Cerebellar nuclear complex (tissue), 1 donor: Measurements from ENCODE around the gene ARHGAP10.
A peak's percentile ranks its signal among the peaks of the same experiment; 100 is the strongest.

Experiments
- DNase-seq, 2 experiments: peaks; one replicate each; lab custom pipeline; 2025; lab: John Stamatoyannopoulos, UW

Gene ARHGAP10, protein sequence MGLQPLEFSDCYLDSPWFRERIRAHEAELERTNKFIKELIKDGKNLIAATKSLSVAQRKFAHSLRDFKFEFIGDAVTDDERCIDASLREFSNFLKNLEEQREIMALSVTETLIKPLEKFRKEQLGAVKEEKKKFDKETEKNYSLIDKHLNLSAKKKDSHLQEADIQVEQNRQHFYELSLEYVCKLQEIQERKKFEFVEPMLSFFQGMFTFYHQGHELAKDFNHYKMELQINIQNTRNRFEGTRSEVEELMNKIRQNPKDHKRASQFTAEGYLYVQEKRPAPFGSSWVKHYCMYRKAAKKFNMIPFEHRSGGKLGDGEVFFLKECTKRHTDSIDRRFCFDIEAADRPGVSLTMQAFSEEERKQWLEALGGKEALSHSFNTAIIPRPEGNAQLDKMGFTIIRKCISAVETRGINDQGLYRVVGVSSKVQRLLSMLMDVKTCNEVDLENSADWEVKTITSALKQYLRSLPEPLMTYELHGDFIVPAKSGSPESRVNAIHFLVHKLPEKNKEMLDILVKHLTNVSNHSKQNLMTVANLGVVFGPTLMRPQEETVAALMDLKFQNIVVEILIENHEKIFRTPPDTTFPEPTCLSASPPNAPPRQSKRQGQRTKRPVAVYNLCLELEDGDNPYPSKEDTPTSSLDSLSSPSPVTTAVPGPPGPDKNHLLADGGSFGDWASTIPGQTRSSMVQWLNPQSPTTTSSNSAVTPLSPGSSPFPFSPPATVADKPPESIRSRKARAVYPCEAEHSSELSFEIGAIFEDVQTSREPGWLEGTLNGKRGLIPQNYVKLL

DNA sequence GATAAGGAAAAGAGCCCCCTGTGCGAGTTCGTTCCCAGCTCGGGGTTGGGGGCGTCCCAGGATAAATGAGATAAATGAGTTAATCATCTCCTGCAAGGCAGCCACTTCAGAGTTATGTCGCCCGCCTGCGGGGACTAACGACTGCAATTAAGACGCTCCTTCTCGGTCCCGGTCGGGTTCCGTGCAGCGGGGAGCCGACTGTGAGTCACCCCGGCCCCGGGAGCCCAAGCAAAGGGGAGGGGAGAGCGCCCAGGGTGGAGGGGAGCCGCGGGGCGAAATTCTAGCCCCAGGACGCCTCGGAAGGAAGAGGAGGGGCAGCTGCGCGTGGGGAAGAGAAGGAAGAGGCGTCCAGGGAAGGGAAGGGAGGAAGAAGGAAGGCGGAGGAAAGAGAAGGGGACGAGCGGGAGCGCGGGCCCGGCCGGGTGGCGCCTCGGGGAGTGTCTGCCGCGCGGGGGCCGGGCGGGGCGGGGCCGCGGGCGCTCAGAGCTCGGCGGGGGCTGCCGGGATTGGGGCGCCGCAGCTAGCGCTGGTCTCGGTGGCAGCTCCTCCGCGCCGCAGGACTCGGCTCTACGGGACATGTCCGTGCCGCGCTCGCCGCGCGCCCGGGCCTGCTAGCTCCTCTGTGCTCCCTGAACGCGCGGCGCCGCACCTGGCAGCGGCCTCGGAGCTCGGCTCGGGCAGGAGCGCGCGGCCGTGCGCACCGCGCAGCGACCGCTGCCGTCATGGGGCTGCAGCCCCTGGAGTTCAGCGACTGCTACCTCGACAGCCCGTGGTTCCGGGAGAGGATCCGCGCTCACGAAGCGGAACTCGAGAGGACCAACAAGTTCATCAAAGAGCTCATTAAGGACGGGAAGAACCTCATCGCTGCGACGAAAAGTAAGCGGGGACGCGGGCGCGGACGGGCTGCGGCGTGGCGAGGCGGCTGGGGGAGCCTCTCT, at the start of gene ARHGAP10:
Gene ARHGAP10, plus strand, starts transcription at position 509 of the 938 bp plus-strand sequence. Its CDS starts 214 bp downstream, at position 723.
- no peak for DNase-seq

DNA sequence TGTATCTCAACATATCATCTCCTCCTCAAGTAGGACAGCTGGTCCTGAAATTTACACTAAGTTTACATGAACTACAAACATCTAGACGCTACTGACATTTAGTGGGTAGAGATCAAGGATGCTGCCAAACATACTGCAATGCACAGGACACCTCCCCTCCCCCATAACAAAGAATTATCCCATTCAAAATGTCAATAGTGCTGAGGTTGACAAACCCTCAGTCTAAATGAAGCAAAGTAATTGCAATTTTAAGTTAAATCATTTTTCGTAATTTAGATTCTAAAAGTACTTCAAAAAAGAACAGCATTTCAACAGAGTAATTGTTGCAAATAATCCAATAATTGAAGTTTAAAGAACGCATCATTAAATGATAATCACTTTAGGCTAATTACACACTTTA, 49.1 kb upstream of the ARHGAP10 start:
- no peak for DNase-seq

DNA sequence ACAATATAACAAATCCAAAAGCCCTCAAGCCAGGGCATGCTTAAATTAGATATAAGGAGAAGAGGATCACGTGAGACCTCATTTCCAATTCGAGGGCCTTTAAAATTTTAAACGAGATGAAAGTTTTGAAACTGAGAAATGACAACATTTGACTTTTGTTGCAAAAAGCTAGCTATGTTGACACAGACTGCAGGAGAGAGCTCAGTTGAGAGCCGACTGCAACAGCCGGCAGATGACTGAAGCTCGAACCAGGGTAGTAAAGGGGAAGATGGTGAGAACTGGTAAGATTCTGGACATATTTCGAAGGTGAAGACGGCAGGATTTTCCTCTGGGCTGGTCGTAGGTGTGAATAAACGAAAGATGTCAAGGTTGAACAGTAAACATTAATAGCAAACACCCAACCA, 48.7 kb upstream of the ARHGAP10 start:
- no peak for DNase-seq

DNA sequence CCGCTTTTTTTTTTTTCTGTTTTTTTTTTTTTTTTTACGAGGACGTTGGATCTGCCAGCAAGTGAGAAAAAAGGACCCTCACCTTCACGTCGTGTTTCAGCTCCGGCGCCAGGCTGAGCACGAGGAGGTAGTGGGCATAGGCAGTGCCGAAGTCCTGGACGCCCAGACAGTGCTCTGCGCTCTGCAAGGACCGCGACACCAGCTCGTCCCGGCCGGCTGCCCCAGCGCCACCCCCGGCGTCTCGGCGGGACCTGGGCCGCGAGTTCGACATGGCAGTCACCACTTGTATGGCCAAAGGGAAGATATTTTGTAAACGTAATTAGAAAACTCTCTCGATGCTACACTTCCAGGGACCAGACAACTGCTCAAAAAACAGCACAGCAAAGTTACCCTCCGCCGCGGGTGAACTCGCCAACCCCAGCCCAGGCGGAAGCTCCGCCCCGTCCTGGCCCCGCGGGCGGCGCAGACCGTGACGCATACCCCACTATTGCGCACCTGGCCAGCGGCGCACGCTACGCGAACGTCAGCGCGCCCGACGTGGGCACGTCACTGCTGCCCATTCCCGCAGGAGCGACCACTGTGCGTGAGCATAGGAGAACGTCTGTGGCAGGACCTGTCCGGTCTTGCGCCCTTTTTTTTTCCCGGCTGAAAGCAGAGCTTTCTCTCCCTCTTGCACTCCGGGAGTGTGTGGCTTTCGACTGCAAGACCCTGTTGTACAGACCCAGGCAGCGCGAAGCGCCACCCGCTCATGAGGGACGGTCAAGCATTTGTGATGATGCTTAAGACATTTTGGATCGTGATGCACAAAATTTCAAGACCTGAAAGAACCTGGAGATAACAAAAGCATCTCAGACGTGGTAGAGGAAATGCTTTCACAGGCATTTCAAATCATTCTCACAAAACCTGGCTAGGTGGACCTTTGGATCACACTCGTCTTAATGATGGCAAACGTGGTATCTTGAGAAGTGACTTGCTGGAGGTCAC, 47.9 kb upstream of the ARHGAP10 start, which contains the start of gene PRMT9:
Gene PRMT9, minus strand, starts transcription at position 447 of the 984 bp plus-strand sequence. Its CDS starts 176 bp downstream, at position 271.
- peak; percentile 9 to 59 for DNase-seq

DNA sequence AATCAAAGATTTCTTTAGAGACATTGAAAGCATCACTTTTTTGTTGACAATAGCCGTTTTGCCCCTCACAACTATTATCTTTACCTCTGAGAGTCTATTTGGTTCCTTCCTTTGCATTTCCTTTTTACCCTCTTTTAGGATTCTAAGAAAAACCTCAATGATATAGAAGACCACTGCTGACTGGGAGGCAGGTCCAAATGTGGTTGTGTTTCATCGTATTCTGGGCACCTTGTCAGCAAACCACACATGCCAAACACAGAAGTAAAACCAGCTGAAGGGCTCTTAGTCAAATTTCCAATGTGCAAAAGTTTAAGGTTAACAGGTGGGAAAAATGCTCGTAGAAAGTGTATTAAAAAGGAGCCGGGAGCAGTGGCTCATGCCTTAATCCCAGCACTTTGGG, 42.8 kb upstream of the ARHGAP10 start:
- DNase-seq = no peak

DNA sequence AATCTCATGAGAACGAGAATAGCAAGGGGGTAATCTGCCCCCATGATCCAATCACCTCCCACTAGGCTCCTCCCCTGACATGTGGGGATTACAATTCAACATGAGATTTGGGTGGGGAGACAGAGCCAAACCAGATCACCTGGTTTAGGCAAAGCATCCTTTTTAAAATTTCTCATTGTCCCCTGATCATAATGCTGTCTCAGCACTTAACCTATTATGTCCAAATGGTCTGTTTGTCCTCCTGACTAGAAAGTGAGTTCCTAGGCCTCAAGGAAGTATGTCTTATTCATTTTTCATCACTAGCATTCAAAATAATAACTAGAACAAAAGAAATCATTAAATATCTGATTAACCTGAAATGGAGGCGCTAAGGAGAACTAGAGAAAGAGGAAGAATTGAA, 40.1 kb upstream of the ARHGAP10 start:
- no peak for DNase-seq

DNA sequence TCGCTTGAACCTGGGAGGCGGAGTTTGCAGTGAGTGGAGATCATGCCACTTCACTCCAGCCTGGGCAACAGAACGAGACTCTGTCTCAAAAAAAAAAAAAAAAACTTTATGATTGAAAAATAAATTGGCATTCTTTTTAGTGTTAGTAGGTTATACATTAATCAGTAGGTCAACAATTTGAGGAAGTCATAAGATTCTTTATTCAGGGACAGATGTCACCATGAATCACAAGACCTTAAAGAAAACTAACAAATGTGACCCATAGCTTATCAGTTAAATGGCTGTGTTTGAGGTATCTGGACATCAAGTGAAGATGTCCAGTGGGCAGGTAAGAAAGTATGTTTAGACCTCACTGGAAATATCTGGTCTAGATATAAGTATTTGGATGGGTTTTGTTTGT, 38.7 kb upstream of the ARHGAP10 start:
- DNase-seq = no peak

DNA sequence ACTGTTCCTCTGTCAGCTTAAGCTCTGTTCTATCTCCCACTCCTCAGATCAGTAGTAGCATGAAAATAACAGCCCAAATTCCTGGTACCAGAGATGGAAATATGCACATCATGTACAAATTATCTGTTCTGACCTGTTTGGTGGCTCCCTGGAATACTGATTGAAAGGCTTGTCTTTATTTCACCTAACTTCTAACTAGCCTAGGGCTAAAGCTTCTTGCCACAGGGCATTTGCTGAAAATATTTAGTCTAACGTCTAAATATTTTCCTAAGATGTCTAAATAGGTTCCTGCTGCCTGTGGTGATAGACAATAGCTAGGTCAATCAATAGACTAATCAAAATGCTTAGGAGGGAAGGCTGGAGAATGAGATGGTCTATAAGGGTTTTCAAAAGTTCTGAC, 35.0 kb upstream of the ARHGAP10 start:
- DNase-seq = no peak

DNA sequence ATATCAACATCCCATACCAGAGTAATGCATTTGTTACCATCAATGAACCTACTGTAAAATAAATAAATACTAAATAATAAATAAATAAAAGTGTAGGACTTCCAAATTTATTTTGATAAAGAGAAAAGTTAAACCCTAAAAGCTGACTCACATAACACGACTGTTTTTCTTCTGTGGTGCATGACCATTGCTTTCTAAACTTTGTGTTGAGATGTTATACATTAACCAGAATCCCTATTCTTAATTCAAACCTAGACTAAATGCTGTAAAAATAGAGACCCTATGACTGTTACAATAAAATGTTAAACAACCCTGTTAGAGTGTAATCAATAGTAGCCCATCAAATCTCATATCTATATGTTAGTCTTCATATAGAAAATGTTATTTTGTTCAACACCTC, 27.0 kb upstream of the ARHGAP10 start:
- DNase-seq = no peak

DNA sequence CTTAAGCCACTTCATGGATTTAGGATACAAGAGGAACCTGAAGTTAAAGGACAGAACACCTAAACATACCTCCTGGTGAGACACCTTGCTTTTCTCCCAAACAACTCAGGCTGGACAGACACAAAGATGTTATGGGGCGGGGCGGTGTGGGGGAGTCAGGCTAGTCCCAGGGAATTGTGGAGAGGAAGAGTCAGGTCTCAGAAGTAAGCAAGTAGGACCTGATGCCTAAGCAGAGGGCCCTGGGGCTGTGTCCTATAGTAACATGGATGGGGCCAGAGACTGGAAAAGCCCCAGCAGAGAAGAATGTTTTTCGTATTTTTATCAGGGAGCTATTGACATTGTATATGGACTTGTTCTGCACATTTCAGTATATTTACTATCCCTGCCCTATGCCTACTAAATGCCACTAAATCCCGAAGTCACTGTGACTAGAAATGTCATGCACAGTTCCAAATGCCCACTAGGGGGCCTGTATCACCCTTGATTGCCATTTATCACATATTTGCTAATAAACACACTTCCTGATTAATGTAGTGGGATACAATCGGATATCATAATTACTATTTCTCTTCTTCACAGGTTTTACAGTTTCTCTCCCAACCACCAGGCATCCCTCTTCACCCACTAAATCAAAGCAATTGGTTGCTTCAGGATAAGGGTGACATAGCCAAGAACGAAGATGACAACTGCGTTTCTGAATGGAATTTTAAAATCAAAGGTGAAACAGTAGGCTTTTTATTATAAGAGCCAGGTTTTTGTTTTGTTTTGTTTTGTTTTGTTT, 23.8 kb upstream of the ARHGAP10 start:
- DNase-seq = no peak

DNA sequence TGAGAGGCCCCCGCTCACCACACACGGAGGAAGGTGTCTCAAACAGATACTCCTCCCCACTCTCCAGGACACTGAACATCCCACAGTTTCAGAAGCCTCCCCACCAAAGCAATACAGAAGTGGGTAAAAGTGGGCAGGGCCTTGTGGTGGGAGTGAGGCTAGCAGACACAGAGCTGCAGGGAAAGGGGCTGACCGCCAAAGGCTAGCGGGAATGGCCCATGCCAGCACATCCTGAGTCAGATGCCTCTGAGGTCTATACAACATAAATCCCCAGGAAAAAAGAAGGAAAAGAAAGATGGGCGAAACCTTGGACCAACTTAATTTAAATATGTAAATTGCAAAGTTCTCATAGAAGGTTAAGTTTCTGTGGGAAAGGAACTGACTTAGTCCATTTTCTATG, 21.9 kb upstream of the ARHGAP10 start:
- DNase-seq = no peak

DNA sequence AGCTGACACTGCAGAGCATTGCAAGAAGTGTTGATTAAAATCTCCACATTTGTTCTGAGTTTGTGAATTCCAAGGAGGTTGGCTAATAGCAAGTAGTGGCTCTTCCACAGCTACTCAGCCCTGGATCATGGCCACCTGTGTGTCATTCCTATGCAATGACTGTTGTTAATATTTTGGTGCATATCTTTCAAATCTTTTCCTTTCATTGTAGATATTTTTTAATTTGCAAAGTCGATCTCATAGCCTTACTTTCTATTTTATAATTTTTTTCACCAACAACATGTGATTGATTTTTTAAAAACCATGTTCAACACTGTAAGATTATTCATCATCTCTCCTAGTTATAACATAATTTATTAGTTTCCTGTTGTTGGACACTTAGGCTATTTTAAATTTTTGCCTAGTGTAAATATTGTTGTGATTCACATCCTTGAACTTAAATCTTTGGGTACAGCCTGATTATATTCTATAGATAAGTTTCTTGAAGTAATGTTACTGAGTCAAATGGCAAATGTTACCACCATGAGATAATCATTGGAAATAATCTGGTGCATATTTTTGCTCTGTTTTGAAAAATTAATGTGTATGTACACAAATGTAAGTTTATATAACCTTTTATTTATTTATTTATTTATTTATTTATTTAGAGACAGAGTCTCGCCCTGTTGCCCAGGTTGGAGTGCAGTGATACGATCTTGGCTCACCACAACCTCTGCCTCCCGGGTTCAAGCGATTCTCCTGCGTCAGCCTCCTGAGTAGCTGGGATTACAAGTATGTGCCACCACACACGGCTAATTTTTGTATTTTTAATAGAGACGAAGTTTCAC, 17.1 kb upstream of the ARHGAP10 start:
- DNase-seq = no peak

DNA sequence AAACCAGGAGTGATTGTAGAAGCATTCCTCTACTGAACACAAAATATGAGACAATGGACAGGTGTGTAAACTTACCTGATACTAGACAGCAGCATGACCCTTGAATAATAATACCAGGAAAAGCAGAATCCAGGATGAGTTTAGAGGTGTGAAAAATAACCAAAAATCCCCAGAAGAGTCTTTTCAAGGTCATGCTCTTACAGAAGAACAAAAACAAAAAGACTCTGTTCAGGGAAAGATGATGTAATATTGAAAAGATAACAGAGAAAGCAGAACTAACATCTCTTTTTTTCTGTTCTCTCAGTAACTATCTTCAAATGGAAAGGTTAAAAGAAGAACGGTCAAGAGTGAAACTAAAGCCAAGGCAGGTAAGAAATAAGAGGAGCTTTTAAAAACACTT, 14.0 kb upstream of the ARHGAP10 start:
- DNase-seq = no peak

DNA sequence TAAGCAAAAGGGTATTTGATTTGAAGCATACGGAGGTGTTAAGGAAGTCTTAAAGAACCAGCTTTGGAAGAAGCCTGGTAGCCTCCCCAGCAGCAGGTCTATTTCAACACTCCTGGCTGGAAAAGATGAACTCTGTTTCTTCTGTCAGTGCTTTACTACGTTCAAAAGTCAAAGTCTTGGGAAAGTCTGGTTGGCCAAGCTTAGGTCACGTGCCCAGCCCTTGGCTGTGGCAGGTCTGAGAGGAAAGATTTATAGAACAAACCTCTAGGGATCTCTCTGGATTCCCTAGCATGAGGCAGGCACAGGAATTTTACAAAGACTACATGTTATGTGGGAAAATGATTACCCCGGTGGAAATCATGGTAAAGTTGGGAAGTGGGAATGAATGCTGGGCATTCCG, 8.6 kb upstream of the ARHGAP10 start:
- DNase-seq = no peak

DNA sequence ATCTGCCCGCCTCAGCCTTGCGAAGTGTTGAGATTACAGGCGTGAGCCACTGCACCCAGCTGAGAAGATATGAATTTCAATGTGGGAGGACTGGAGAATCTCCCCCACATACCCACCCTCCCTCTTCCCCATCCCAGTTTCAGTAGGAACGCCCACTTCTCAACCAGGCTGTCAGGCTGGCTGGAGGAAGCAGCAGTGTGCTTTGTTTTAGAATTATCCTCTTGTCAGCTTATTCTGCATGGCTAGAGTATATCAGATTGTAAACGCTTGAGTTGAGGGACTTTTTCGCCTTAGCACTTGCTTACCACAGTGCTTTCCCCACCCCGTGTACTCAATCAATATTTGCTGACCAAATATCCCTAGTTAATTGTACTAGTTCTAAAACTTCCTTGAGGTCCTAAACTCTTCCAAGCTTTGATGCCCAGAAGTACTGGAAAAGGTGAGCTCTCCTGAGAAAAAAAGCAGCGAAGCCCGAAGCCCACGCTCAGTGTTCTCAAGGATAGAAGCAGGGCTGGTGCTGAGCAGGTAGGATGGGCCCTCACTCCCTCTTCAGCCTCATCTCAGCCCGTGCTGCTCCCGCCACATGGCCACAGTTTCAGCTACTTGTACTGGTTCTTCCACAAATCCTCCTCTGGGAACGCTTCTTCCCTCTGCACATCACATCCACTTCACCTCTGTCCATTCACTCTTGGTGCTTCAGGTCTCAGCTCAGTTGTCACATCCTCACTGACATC, 7.3 kb upstream of the ARHGAP10 start:
- no peak for DNase-seq

DNA sequence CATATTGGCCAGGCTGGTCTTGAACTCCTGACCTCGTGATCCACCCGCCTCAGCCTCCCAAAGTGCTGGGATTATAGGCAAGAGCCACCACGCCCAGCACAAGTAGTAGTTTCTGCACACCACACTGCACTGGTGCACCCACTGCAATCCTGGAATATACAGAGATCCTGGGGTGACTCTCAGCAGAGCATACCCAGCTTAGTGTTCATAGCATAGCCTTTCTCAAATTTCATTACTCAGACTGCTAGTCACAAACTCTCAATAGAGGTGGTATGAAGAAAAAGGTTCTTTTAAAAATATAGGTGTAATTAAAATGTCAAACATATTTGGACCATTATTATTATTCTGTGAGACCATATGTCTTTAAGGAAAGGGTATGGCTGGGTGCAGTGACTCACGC, 6.2 kb upstream of the ARHGAP10 start:
- DNase-seq = no peak

DNA sequence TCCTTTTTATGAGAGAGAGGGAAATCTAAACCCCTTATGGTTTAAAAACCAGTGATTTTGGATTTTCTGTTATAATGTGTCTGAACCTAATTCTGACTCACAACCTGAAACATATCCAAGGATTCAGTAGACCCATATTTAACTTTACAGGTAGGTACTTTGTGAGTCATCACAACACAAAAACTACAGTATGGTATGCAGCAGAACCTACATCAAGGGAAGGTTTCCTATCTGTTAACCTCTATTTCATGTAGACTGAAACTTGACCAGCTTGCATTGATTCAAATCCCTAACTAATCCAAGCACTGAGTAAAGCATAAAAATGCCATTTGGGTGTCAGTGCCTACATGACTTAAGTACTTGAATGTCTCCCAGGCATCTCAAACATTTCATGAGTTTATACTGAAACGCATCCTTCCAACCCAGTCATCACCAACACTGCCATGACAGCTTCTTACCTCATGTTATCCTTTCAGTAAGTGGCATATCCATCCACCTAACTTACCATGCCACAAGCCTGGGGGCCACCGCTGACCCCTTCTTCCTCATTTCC, 4.3 kb upstream of the ARHGAP10 start:
- DNase-seq = no peak

DNA sequence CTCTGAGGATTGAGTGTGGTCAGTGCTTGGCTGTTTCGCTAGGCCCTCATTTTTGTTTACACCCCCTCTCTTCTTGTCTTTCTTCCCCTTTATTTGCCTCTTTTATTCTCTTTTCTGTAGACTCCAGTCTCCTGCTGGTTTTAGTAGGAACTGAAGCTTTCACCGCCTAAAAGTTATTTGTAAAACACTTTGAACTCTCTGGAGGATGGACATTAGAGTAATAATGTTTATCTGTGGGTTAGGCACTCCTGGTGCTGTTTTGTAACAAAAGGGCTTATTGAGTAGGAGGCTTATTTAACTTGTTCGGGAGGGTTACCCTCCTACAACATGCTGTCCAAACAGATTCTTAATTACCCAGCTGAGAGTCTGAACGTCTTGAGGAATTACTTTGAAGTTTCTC, 1.6 kb upstream of the ARHGAP10 start:
- DNase-seq = no peak
